SK-N-MC (cell line): ENCODE results near the gene LEPROT.
"Not testable (repeated sequence)": the region's sequence is repeated elsewhere in the genome, so short reads cannot be mapped to it uniquely, and the experiment has no call there.

Experiments used
- DNase-seq: peaks from one replicate; pipeline ENCODE4 v3.0.0-alpha.2; 2011; ENCODE audit warnings: low read depth, low spot score
- H3K27ac ChIP-seq: fragments of 200-600 bp; sonication (generic); 2 replicates; pipeline ENCODE4 v1.5.1; 2016; ENCODE audit warnings: mixed run types
- H3K36me3 ChIP-seq: fragments of 200-600 bp; sonication (generic); 2 replicates; pipeline ENCODE4 v1.6.1; 2017; ENCODE audit warnings: antibody characterized with exemption, low read length, mixed read lengths; ENCODE audit not compliant: insufficient read depth
- H3K4me3 ChIP-seq: fragments of 200-600 bp; sonication (generic); 2 replicates; pipeline ENCODE4 v1.5.1; 2016
- H3K9ac ChIP-seq: fragments of 200-600 bp; sonication (generic); 2 replicates; pipeline ENCODE4 v1.8.0; 2017; ENCODE audit warnings: mixed run types, mixed read lengths; ENCODE audit not compliant: insufficient read length
- H3K9me3 ChIP-seq: fragments of 200-600 bp; sonication (generic); 2 replicates; pipeline ENCODE4 v1.6.1; 2017; ENCODE audit warnings: low read depth, mild to moderate bottlenecking, antibody characterized with exemption, low read length, moderate library complexity, mixed read lengths
- EZH2 ChIP-seq: fragments of 200-600 bp; sonication (generic); IDR thresholded peaks from one replicate; pipeline ENCODE4 v1.6.1; 2017; ENCODE audit warnings: antibody characterized with exemption
- FOXP2 ChIP-seq: optimal IDR thresholded peaks from 2 replicates; pipeline ENCODE3; 2011; ENCODE audit warnings: mild to moderate bottlenecking, moderate library complexity; ENCODE audit not compliant: insufficient read depth; ENCODE audit errors: extremely low read length, control extremely low read depth
- POLR2AphosphoS5 ChIP-seq: IDR thresholded peaks from 2 replicates; pipeline ENCODE4 v1.6.1; 2012; ENCODE audit warnings: mild to moderate bottlenecking, low read depth, low read length, borderline replicate concordance

LEPROT gene

GRCh38 chr1:65437616-65438015 lies 17.1 kb downstream of the LEPROT start:
- H3K4me3 ChIP-seq, result no peak overlapping the region
- TF ChIP-seq EZH2 (no peak), POLR2AphosphoS5 (no peak), FOXP2 (no peak)
- H3K9me3 ChIP-seq, result no peaks in the 10 kb centered on the region
- 0 out of 2 replicates have a peak, but pooled peaks cover 5% of the 10 kb centered on the region for H3K36me3 ChIP-seq
- H3K9ac ChIP-seq, result no peak overlapping the region
- H3K27ac ChIP-seq, result no peak overlapping the region
- DNase-seq, result no peak

DNA sequence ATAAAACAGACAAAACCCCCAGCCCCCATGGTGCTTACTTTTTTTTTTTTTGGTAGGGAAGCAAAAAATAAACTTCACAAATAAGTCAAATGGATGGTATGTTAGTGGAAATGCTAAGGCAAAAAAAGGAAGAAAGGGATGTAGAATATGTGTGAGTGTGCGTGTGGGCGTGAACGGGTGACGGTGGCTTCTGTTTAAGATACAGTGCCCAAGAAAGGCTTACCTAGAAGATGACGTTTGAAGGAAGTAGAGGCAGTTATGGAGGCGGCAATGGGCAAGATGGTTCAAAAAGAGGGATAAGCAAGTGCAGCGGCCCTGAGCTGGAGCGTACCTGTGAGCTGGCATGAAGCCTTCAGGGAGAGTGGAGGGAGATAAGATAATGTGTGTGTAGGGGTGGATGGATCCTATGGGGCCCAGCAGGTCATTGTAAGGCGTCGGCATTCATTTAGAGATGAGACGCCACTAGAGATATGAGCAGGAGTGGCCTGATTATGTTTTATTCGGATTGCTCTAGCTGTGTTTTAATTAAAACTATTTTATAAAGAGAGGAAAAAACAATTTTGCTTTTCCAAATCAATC lies 19.9 kb downstream of the LEPROT start:
- H3K9ac ChIP-seq, result no peak overlapping the region
- TF ChIP-seq EZH2 (no peak), FOXP2 (no peak), POLR2AphosphoS5 (no peak)

DNA sequence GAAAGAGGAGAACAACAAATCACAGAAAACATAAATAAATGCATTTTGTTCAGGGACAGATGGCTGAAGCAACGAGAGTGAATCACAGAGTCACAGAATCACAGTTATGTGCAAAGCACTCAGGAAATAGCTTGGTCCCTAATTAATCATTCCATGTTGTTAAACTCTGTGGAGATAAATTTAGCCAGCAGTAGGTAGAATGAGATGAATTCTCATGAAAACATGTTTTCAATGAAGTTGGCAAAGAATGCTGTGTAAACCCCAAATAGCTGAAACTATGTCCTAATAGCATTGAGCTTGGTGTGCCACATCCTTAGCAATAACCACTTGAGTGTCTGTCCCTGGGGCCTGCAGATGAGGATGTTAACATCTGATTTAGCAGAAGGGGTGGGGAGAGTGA lies 20.4 kb downstream of the LEPROT start:
- no peak for DNase-seq
- Histone ChIP-seq H3K27ac (no peak overlapping the region), H3K9me3 (no peaks in the 10 kb centered on the region), H3K4me3 (no peak overlapping the region), H3K36me3 (no peaks in the 10 kb centered on the region), H3K9ac (no peak overlapping the region)
- TF ChIP-seq POLR2AphosphoS5, result no peak
- TF ChIP-seq FOXP2, result no peak
- no peak for TF ChIP-seq EZH2

More for the DNA sequence above, 19.9 kb downstream of the LEPROT start:
- DNase-seq, result no peak
- no peak overlapping the region for H3K27ac ChIP-seq
- H3K9me3 ChIP-seq, result no peaks in the 10 kb centered on the region
- H3K4me3 ChIP-seq, result no peak overlapping the region
- H3K36me3 ChIP-seq, result no peaks in the 10 kb centered on the region

GRCh38 chr1:65441464-65441863 lies 21.0 kb downstream of the LEPROT start:
- Histone ChIP-seq H3K4me3 (no peak overlapping the region), H3K27ac (no peak overlapping the region), H3K9me3 (no peaks in the 10 kb centered on the region), H3K9ac (no peak overlapping the region), H3K36me3 (no peaks in the 10 kb centered on the region)
- DNase-seq, result no peak
- no peak for TF ChIP-seq FOXP2
- no peak for TF ChIP-seq POLR2AphosphoS5
- TF ChIP-seq EZH2, result no peak

DNA sequence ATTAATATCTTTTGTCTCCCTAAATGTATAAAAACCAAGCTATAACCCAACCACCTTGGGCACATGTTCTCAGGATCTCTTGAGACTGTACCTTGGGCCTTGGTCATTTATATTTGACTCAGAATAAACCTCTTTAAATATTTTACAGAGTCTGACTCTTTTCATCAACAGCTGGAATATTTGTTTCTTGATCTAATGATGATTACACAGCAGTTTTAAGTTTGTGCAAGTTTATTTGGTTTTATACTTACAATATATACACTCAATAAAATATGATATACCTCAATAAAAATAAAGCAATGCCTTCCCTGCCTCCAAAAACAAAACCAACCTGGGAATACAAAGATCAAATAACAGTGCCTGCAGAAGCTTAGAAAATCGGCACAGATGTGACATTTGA lies 22.0 kb downstream of the LEPROT start:
- Histone ChIP-seq H3K36me3 (no peaks in the 10 kb centered on the region), H3K27ac (no peak overlapping the region), H3K9me3 (no peaks in the 10 kb centered on the region), H3K4me3 (no peak overlapping the region), H3K9ac (no peak overlapping the region)
- no peak for TF ChIP-seq POLR2AphosphoS5
- DNase-seq, result no peak

DNA sequence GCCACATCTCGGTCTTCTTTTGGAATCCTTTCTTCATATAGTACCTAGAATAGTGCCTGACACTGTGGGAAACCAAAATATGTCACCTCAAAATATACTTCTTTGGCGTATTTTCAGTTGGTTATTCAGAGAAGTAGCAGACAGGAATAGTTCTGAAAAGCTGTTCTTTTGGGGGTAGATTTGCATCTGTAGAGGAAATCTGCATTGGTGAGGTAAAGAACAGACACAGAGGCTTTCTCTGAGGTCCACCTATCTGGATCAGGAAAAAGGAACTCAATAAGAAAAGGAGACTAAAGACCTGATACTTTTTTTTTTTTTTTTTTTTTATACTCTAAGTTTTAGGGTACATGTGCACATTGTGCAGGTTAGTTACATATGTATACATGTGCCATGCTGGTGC lies 23.2 kb downstream of the LEPROT start:
- no peak overlapping the region for H3K27ac ChIP-seq
- no peaks in the 10 kb centered on the region for H3K9me3 ChIP-seq
- H3K9ac ChIP-seq, result no peak overlapping the region
- H3K4me3 ChIP-seq, result no peak overlapping the region
- TF ChIP-seq FOXP2 (no peak), POLR2AphosphoS5 (no peak), EZH2 (no peak)
- DNase-seq, result no peak
- no peaks in the 10 kb centered on the region for H3K36me3 ChIP-seq

DNA sequence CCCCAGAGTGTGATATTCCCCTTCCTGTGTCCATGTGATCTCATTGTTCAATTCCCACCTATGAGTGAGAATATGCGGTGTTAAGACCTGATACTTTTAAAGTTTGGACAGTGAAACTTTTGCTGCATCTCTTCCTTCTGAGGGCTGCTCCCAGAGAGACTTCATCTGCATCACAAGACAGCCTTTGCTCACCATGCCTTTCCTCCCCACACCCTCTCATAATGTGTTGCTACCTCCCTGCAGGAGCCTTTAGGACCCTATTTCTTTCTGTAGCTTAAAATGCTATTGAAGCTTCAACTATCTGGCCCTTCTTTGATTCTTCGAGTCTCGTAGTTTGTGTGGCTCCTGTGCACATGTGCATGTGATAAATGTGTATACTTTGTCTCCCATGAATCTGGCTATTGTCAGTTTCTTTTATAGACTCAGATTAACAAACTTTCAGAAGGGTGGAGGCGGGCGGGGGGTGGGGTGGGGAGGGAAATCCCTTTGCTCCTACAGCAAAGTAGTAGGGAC lies 23.7 kb downstream of the LEPROT start:
- Histone ChIP-seq H3K9ac (no peak overlapping the region), H3K4me3 (no peak overlapping the region), H3K27ac (no peak overlapping the region), H3K9me3 (no peaks in the 10 kb centered on the region), H3K36me3 (no peaks in the 10 kb centered on the region)
- TF ChIP-seq FOXP2 (no peak), EZH2 (no peak), POLR2AphosphoS5 (no peak)
- DNase-seq, result no peak

GRCh38 chr1:65445837-65446236 lies 25.4 kb downstream of the LEPROT start:
- Histone ChIP-seq H3K9me3 (no peaks in the 10 kb centered on the region), H3K4me3 (no peak overlapping the region), H3K27ac (no peak overlapping the region), H3K9ac (no peak overlapping the region), H3K36me3 (no peaks in the 10 kb centered on the region)
- no peak for TF ChIP-seq FOXP2
- no peak for TF ChIP-seq POLR2AphosphoS5
- no peak for DNase-seq

- H3K9ac ChIP-seq, result no peak overlapping the region
- no peak overlapping the region for H3K4me3 ChIP-seq
- no peaks in the 10 kb centered on the region for H3K9me3 ChIP-seq
- no peak for DNase-seq
- no peak overlapping the region for H3K27ac ChIP-seq
- no peak for TF ChIP-seq POLR2AphosphoS5
- no peak for TF ChIP-seq FOXP2
- H3K36me3 ChIP-seq, result no peaks in the 10 kb centered on the region
Observed at GRCh38 chr1:65449214-65449823, 28.9 kb downstream of the LEPROT start.

DNA sequence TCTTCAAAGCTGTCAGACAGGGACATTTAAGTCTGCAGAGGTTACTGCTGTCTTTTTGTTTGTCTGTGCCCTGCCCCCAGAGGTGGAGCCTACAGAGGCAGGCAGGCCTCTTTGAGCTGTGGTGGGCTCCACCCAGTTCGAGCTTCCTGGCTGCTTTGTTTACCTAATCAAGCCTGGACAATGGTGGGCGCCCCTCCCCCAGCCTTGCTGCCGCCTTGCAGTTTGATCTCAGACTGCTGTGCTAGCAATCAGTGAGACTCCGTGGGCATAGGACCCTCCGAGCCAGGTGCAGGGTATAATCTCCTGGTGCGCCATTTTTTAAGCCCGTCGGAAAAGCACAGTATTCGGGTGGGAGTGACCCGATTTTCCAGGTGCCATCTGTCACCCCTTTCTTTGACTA lies 35.2 kb downstream of the LEPROT start:
- H3K4me3 ChIP-seq, DNase-seq, H3K36me3 ChIP-seq, H3K9me3 ChIP-seq, H3K9ac ChIP-seq, H3K27ac ChIP-seq: not testable (repeated sequence)
